Activated CD4-positive, CD25-positive, alpha-beta regulatory T cell treated with anti-CD3 and anti-CD28 coated beads, Interleukin-2, amount 50 U/mL, for 16 hours (primary cell): ENCODE data around the gene FBF1.
"Not testable (repeated sequence)": the region's sequence is repeated elsewhere in the genome, so short reads cannot be mapped to it uniquely, and the experiment has no call there.

ENCODE experiments used
- DNase-seq: peaks from one replicate; pipeline ENCODE4 v3.0.0-alpha.2; 2020; ENCODE audit warnings: low read depth, low spot score

FBF1 gene

GRCh38 chr17:75896415-75897159, 44.3 kb downstream of the FBF1 start, which contains the start of gene TRIM65:
TSS of gene TRIM65 (minus strand) at chr17:75896951. CDS start at chr17:75896937, 14 bp downstream.
- DNase-seq: peak; percentile 41

- no peak for DNase-seq
Measured at GRCh38 chr17:75895370-75896155, 45.3 kb downstream of the FBF1 start.

- no peak for DNase-seq
Measured at GRCh38 chr17:75894049-75894733, 46.7 kb downstream of the FBF1 start.

- no peak for DNase-seq
Measured at GRCh38 chr17:75893305-75894048, 47.4 kb downstream of the FBF1 start.

- no peak for DNase-seq
Measured at GRCh38 chr17:75892556-75893224, 48.2 kb downstream of the FBF1 start.

GRCh38 chr17:75891605-75892555, 49.0 kb downstream of the FBF1 start:
- DNase-seq: no peak

GRCh38 chr17:75891022-75891604, 49.7 kb downstream of the FBF1 start:
- no peak for DNase-seq

- DNase-seq: no peak
Measured at GRCh38 chr17:75889454-75889853, 51.4 kb downstream of the FBF1 start.

- DNase-seq: no peak
Measured at GRCh38 chr17:75888484-75888883, 52.4 kb downstream of the FBF1 start.

GRCh38 chr17:75885860-75886259, 55.0 kb downstream of the FBF1 start:
- not testable (repeated sequence) for DNase-seq

- DNase-seq: no peak
Measured at GRCh38 chr17:75885431-75885830, 55.4 kb downstream of the FBF1 start.

- DNase-seq: no peak
Measured at GRCh38 chr17:75881678-75882454, 59.0 kb downstream of the FBF1 start.

- no peak for DNase-seq
Measured at GRCh38 chr17:75880266-75880665, 60.6 kb downstream of the FBF1 start.

- no peak for DNase-seq
Measured at GRCh38 chr17:75878174-75878998, 62.5 kb downstream of the FBF1 start, which contains the start of gene TRIM47. TSS of gene TRIM47 (minus strand) at chr17:75878581. CDS start at chr17:75878548, 33 bp downstream.

- DNase-seq: no peak
Measured at GRCh38 chr17:75877752-75878173, 63.1 kb downstream of the FBF1 start.

GRCh38 chr17:75876938-75877751, 63.7 kb downstream of the FBF1 start:
- DNase-seq: no peak
